ENCODE data around the gene ITGA4.

DNA sequence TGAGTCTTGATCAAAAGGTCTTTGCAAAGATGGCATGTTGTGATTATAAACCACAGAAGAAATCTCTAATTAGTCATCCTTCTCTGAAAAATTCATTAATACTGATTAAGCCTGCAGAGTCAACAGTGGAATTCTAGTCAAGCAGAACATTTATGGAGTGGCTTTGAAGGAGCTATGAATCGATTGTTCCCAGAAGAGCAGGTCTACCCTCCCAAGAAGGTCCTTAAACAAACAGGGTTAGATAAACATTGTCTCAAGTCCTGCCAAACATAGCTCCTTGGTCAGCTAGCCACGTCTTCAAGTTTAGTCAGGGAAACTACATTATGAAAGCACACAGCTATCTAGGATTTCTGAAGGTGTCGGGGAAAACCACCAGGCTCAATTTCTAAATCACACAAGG, 88.9 kb downstream of the ITGA4 start:
- TF ChIP-seq ZNF292 (CRISPR knock-in tag; IDR thresholded peaks at IDR 0.05; ENCODE audit: borderline replicate concordance, low read depth) (no peak), NR2F6 (IDR thresholded peaks at IDR 0.05) (no peak), NR2F6 (CRISPR knock-in tag; IDR thresholded peaks at IDR 0.05) (no peak), ZBTB7A (CRISPR knock-in tag; IDR thresholded peaks at IDR 0.05) (no peak)

Measured in HepG2 (cell line).